ENCODE measurements around the gene UBQLN3.

The UBQLN3 gene

DNA sequence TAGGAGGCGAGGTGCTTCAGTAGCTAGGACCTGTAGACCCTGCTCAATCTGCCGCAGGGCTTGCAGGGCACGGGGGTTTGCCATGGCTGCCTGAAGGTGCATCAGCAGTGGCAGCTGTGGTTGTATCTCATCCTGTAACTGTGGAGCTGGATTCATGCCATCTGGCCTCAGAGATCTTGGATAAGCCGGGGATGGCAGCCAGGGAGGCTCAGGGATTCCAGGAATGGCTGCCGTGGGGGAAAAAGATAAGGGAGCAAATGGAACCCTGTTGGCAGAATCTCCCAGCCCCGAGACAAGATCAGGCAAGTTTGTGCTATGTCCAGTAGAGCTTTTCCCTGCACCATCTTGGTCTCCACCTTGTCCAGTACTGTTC, 1.8 kb downstream of the UBQLN3 start:
- WGBS, 2 experiments: 95 to 96% methylated on average over 6 of the region's 6 CpGs
- H3K27me3 ChIP-seq (ENCODE audit: control insufficient read depth, insufficient read depth, low read length, poor library complexity, severe bottlenecking): no peaks in the 10 kb centered on the region

GRCh38 chr11:5507177-5507932, 2.4 kb downstream of the UBQLN3 start:
- Histone ChIP-seq H3K9me3 (ENCODE audit: control insufficient read depth, low read length) (no peaks in the 10 kb centered on the region), H3K4me3 (ENCODE audit: insufficient read depth, low read depth, low read length) (no peak overlapping the region), H3K36me3 (ENCODE audit: control insufficient read depth, insufficient read depth, low read length) (no peaks in the 10 kb centered on the region), H3K4me1 (ENCODE audit: control insufficient read depth, insufficient read depth, low read length) (no peaks in the 10 kb centered on the region), H3K27me3 (ENCODE audit: control insufficient read depth, insufficient read depth, low read length, poor library complexity, severe bottlenecking) (no peaks in the 10 kb centered on the region), H3K27ac (ENCODE audit: insufficient read depth, low read depth, low read length, poor library complexity, severe bottlenecking) (no peak overlapping the region)
- 93 to 94% methylated on average over 9 of the region's 9 CpGs for WGBS, 2 experiments

More for the DNA sequence above, 1.8 kb downstream of the UBQLN3 start:
- H3K4me3 ChIP-seq (ENCODE audit: insufficient read depth, low read depth, low read length): no peak overlapping the region
- no peaks in the 10 kb centered on the region for H3K9me3 ChIP-seq (ENCODE audit: control insufficient read depth, low read length)
- H3K4me1 ChIP-seq (ENCODE audit: control insufficient read depth, insufficient read depth, low read length): no peaks in the 10 kb centered on the region
- H3K27ac ChIP-seq (ENCODE audit: insufficient read depth, low read depth, low read length, poor library complexity, severe bottlenecking): no peak overlapping the region
- no peaks in the 10 kb centered on the region for H3K36me3 ChIP-seq (ENCODE audit: control insufficient read depth, insufficient read depth, low read length)

DNA sequence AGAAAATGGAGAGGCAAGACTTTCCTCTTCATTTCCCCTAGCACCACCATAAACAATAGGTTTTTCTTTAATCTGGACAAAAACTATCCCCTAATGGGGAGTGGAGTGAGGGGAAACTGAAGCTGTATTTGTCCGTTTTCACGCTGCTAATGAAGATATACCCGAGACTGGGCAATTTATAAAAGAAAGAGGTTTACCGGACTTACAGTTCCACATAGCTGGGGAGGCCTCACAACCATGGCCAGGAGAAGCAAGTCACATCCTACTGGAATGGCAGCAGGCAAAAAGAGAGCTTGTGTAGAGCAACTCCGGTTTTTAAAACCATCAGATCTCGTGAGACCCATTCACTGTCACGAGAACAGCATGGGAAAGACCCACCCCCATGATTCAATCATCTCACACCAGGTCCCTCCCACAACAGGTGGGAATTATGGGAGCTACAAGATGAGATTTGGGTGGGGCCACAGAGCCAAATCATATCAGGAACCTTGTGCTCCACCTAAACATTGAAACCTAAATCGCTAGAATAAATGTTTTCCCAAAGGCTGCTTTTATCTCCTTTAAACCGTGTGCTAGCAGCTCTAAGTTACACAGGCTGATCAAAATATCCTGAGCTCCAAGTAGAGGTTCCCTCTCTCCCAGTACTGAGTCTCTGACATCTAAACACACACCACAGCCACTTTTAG, 4.3 kb downstream of the UBQLN3 start:
- Histone ChIP-seq H3K36me3 (ENCODE audit: control insufficient read depth, insufficient read depth, low read length) (no peaks in the 10 kb centered on the region), H3K4me1 (ENCODE audit: control insufficient read depth, insufficient read depth, low read length) (no peaks in the 10 kb centered on the region), H3K4me3 (ENCODE audit: insufficient read depth, low read depth, low read length) (no peak overlapping the region), H3K9me3 (ENCODE audit: control insufficient read depth, low read length) (no peaks in the 10 kb centered on the region), H3K27me3 (ENCODE audit: control insufficient read depth, insufficient read depth, low read length, poor library complexity, severe bottlenecking) (no peaks in the 10 kb centered on the region), H3K27ac (ENCODE audit: insufficient read depth, low read depth, low read length, poor library complexity, severe bottlenecking) (no peak overlapping the region)
- WGBS, 2 experiments: 93 to 96% methylated on average over 9 of the region's 9 CpGs

DNA sequence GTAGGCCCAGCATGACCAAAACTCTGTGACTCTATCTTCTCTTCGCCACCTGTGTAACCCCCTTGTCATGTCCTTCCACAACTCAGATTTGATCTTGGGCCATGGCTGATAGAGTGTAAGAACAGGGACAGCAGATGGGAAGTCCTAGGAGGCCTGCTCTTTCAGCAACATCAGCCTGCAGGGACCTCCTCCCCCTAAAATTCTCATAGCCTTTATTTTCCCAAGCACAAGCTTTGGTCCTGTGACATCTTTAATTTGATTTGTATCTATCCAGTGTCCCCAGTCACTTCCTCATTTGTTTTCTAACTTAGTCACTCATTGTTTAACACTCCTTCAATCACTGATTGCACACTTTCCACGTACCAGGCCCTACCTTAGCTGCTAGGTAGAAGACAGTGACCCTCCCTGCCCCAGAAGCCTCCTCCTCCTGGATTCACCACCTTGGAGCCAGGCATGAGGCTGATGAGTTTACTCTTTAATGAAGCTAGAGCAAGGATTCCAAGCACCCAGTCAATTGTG, 5.3 kb downstream of the UBQLN3 start:
- H3K36me3 ChIP-seq (ENCODE audit: control insufficient read depth, insufficient read depth, low read length): no peaks in the 10 kb centered on the region
- no peak overlapping the region for H3K4me3 ChIP-seq (ENCODE audit: insufficient read depth, low read depth, low read length)
- H3K4me1 ChIP-seq (ENCODE audit: control insufficient read depth, insufficient read depth, low read length): no peaks in the 10 kb centered on the region
- H3K27ac ChIP-seq (ENCODE audit: insufficient read depth, low read depth, low read length, poor library complexity, severe bottlenecking): no peak overlapping the region
- H3K27me3 ChIP-seq (ENCODE audit: control insufficient read depth, insufficient read depth, low read length, poor library complexity, severe bottlenecking): no peaks in the 10 kb centered on the region
- no peaks in the 10 kb centered on the region for H3K9me3 ChIP-seq (ENCODE audit: control insufficient read depth, low read length)
- 93 to 94% methylated on average over 2 of the region's 2 CpGs for WGBS, 2 experiments

- Histone ChIP-seq H3K27me3 (ENCODE audit: control insufficient read depth, insufficient read depth, low read length, poor library complexity, severe bottlenecking) (no peaks in the 10 kb centered on the region), H3K9me3 (ENCODE audit: control insufficient read depth, low read length) (no peaks in the 10 kb centered on the region), H3K36me3 (ENCODE audit: control insufficient read depth, insufficient read depth, low read length) (no peaks in the 10 kb centered on the region), H3K4me1 (ENCODE audit: control insufficient read depth, insufficient read depth, low read length) (no peaks in the 10 kb centered on the region), H3K27ac (ENCODE audit: insufficient read depth, low read depth, low read length, poor library complexity, severe bottlenecking) (no peak overlapping the region), H3K4me3 (ENCODE audit: insufficient read depth, low read depth, low read length) (no peak overlapping the region)
- WGBS, 2 experiments: 86 to 92% methylated on average over 6 of the region's 6 CpGs
Observed at GRCh38 chr11:5500393-5500801, 9.4 kb downstream of the UBQLN3 start.

DNA sequence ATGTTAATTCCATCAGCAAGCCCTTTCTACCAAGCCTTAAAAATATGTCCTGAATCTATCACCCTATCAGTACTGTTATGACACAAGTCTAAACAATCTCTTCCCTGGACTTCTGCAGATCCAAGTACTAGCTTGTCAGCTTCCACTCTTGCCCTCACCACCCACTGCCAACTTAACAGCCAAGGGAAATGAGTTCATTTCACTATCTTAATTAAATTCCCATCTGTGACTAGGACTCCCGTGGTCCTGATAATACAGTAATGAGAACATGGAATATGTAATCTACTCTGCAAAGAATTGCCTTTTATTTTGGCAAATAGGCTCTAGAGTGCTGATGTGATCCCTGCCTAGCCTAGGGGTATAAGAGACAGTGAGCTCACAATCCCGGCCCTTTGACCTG, 10.1 kb downstream of the UBQLN3 start:
- H3K4me3 ChIP-seq (ENCODE audit: insufficient read depth, low read depth, low read length): no peak overlapping the region

GRCh38 chr11:5489576-5490357, 20.0 kb downstream of the UBQLN3 start:
- Histone ChIP-seq H3K9me3 (ENCODE audit: control insufficient read depth, low read length) (no peaks in the 10 kb centered on the region), H3K4me3 (ENCODE audit: insufficient read depth, low read depth, low read length) (no peak overlapping the region), H3K27ac (ENCODE audit: insufficient read depth, low read depth, low read length, poor library complexity, severe bottlenecking) (no peak overlapping the region), H3K36me3 (ENCODE audit: control insufficient read depth, insufficient read depth, low read length) (no peaks in the 10 kb centered on the region), H3K27me3 (ENCODE audit: control insufficient read depth, insufficient read depth, low read length, poor library complexity, severe bottlenecking) (no peaks in the 10 kb centered on the region), H3K4me1 (ENCODE audit: control insufficient read depth, insufficient read depth, low read length) (peaks cover 4% of the 10 kb centered on the region)
- WGBS, 2 experiments: 69 to 74% methylated on average over 4 of the region's 5 CpGs

More for the DNA sequence above, 10.1 kb downstream of the UBQLN3 start:
- H3K27ac ChIP-seq (ENCODE audit: insufficient read depth, low read depth, low read length, poor library complexity, severe bottlenecking): no peak overlapping the region
- H3K4me1 ChIP-seq (ENCODE audit: control insufficient read depth, insufficient read depth, low read length): no peaks in the 10 kb centered on the region
- 82 to 96% methylated on average over 2 of the region's 2 CpGs for WGBS, 2 experiments
- no peaks in the 10 kb centered on the region for H3K27me3 ChIP-seq (ENCODE audit: control insufficient read depth, insufficient read depth, low read length, poor library complexity, severe bottlenecking)
- H3K36me3 ChIP-seq (ENCODE audit: control insufficient read depth, insufficient read depth, low read length): no peaks in the 10 kb centered on the region
- H3K9me3 ChIP-seq (ENCODE audit: control insufficient read depth, low read length): no peaks in the 10 kb centered on the region

DNA sequence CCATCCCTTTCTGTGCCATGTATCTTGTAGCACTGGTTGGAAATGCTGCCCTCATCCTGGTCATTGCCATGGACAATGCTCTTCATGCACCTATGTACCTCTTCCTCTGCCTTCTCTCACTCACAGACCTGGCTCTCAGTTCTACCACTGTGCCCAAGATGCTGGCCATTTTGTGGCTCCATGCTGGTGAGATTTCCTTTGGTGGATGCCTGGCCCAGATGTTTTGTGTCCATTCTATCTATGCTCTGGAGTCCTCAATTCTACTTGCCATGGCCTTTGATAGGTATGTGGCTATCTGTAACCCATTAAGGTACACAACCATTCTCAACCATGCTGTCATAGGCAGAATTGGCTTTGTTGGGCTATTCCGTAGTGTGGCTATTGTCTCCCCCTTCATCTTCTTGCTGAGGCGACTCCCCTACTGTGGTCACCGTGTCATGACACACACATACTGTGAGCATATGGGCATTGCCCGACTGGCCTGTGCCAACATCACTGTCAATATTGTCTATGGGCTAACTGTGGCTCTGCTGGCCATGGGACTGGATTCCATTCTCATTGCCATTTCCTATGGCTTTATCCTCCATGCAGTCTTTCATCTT, 20.9 kb downstream of the UBQLN3 start:
- 90 to 94% methylated on average over 4 of the region's 4 CpGs for WGBS, 2 experiments
- no peaks in the 10 kb centered on the region for H3K9me3 ChIP-seq (ENCODE audit: control insufficient read depth, low read length)
- peaks cover 4% of the 10 kb centered on the region for H3K4me1 ChIP-seq (ENCODE audit: control insufficient read depth, insufficient read depth, low read length)
- no peak overlapping the region for H3K27ac ChIP-seq (ENCODE audit: insufficient read depth, low read depth, low read length, poor library complexity, severe bottlenecking)
- no peak overlapping the region for H3K4me3 ChIP-seq (ENCODE audit: insufficient read depth, low read depth, low read length)
- no peaks in the 10 kb centered on the region for H3K27me3 ChIP-seq (ENCODE audit: control insufficient read depth, insufficient read depth, low read length, poor library complexity, severe bottlenecking)
- H3K36me3 ChIP-seq (ENCODE audit: control insufficient read depth, insufficient read depth, low read length): no peaks in the 10 kb centered on the region

DNA sequence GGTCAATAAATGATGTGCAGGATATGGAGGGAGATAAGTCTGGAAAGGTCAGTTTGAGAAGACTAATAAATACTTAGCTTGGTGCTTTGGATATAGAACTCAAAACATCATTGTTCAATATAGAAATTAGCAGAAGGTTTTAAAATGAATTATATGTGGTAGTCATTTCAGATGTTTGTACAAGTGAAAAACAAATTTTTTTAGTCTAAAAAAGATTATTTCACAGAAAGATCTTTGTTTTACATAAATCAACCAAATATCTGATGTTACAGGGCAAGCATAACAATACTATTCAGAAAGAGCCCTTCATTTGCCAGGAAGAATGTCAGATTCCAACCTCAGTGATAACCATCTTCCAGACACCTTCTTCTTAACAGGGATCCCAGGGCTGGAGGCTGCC, 21.4 kb downstream of the UBQLN3 start, which contains the start of gene OR52D1:
TSS of gene OR52D1 (plus strand) at position 301 of the 400 bp plus-strand sequence. CDS start at position 323, 22 bp downstream.
- H3K27me3 ChIP-seq (ENCODE audit: control insufficient read depth, insufficient read depth, low read length, poor library complexity, severe bottlenecking): no peaks in the 10 kb centered on the region
- peaks cover 4% of the 10 kb centered on the region for H3K4me1 ChIP-seq (ENCODE audit: control insufficient read depth, insufficient read depth, low read length)
- no peak within 1 kb of the TSS for H3K4me3 ChIP-seq (ENCODE audit: insufficient read depth, low read depth, low read length)
- H3K27ac ChIP-seq (ENCODE audit: insufficient read depth, low read depth, low read length, poor library complexity, severe bottlenecking): no peak within 1 kb of the TSS
- no peaks in the 10 kb centered on the region for H3K9me3 ChIP-seq (ENCODE audit: control insufficient read depth, low read length)
- no peaks in the 10 kb centered on the region for H3K36me3 ChIP-seq (ENCODE audit: control insufficient read depth, insufficient read depth, low read length)
